Activated T-helper 9 cell treated with anti-CD3 and anti-CD28 coated beads, Interleukin-2, amount 50 U/mL, for 16 hours (primary cell): ENCODE data around the gene IQGAP3.
"Not testable (repeated sequence)": the region's sequence is repeated elsewhere in the genome, so short reads cannot be mapped to it uniquely, and the experiment has no call there.

Experiments used
- DNase-seq: peaks from one replicate; pipeline ENCODE4 v3.0.0-alpha.2; 2020; ENCODE audit warnings: low read depth

The IQGAP3 gene

GRCh38 chr1:156571919-156572662, at the start of gene IQGAP3:
TSS of gene IQGAP3 (minus strand) at chr1:156572565. CDS start at chr1:156572529, 36 bp downstream.
- DNase-seq, result peak; percentile 58

- no peak for DNase-seq
These were observed 47.2 kb upstream of the IQGAP3 start for GRCh38 chr1:156619582-156619955.

GRCh38 chr1:156618853-156619581, 46.7 kb upstream of the IQGAP3 start, which contains the start of gene HAPLN2:
TSS of gene HAPLN2 (plus strand) at chr1:156619415. CDS start at chr1:156623491, 4,076 bp downstream.
- DNase-seq, result no peak

GRCh38 chr1:156616463-156616862, 44.1 kb upstream of the IQGAP3 start:
- no peak for DNase-seq

- no peak for DNase-seq
These were observed 43.6 kb upstream of the IQGAP3 start for GRCh38 chr1:156615946-156616345.

- no peak for DNase-seq
These were observed 40.3 kb upstream of the IQGAP3 start for GRCh38 chr1:156612666-156613065.

- DNase-seq, result not testable (repeated sequence)
These were observed 37.7 kb upstream of the IQGAP3 start for GRCh38 chr1:156610072-156610471.

- DNase-seq, result no peak
These were observed 36.6 kb upstream of the IQGAP3 start for GRCh38 chr1:156608981-156609380.

- no peak for DNase-seq
These were observed 35.8 kb upstream of the IQGAP3 start for GRCh38 chr1:156608036-156608674.

- DNase-seq, result not testable (repeated sequence)
These were observed 35.0 kb upstream of the IQGAP3 start for GRCh38 chr1:156607344-156607743.

- no peak for DNase-seq
These were observed 30.2 kb upstream of the IQGAP3 start for GRCh38 chr1:156602557-156602993.

- DNase-seq, result no peak
These were observed 29.5 kb upstream of the IQGAP3 start for GRCh38 chr1:156601892-156602291.

GRCh38 chr1:156601122-156601830, 28.9 kb upstream of the IQGAP3 start, which contains the start of gene GPATCH4:
TSS of gene GPATCH4 (minus strand) at chr1:156601479.
- DNase-seq, result peak; percentile 66

GRCh38 chr1:156600733-156601121, 28.4 kb upstream of the IQGAP3 start:
- DNase-seq, result no peak

- DNase-seq, result no peak
These were observed 27.4 kb upstream of the IQGAP3 start for GRCh38 chr1:156599811-156600210.

- DNase-seq, result no peak
These were observed 26.5 kb upstream of the IQGAP3 start for GRCh38 chr1:156598731-156599432.

GRCh38 chr1:156598125-156598524, 25.8 kb upstream of the IQGAP3 start:
- no peak for DNase-seq

- no peak for DNase-seq
These were observed 24.1 kb upstream of the IQGAP3 start for GRCh38 chr1:156596426-156596825.

- no peak for DNase-seq
These were observed 22.7 kb upstream of the IQGAP3 start for GRCh38 chr1:156595016-156595415.

- DNase-seq, result no peak
These were observed 21.8 kb upstream of the IQGAP3 start for GRCh38 chr1:156594190-156594589.

- DNase-seq, result no peak
These were observed 21.3 kb upstream of the IQGAP3 start for GRCh38 chr1:156593661-156593989.
